GM21723 (cell line): ENCODE results near the gene SENP3.
A peak's percentile ranks its signal among the peaks of the same experiment; 100 is the strongest.

Experiments used
- ATAC-seq: cut with Tn5 transposase; IDR thresholded peaks from one replicate; pipeline ENCODE4 v1.9.1; 2021; ENCODE audit warnings: mild to moderate bottlenecking, moderate library complexity; ENCODE audit not compliant: unreplicated experiment

SENP3 gene

GRCh38 chr17:7575959-7576358 lies 14.2 kb downstream of the SENP3 start:
- no peak for ATAC-seq

- ATAC-seq: no peak
Measured at GRCh38 chr17:7576432-7576937, 14.8 kb downstream of the SENP3 start.

- no peak for ATAC-seq
Measured at GRCh38 chr17:7577327-7578199, 15.8 kb downstream of the SENP3 start.

- ATAC-seq: no peak
Measured at GRCh38 chr17:7579001-7579833, 17.5 kb downstream of the SENP3 start, which contains the start of gene CD68. Gene CD68 (plus strand): TSS chr17:7579638. CDS start chr17:7579678, 40 bp downstream.

GRCh38 chr17:7579834-7580603 lies 18.3 kb downstream of the SENP3 start:
- no peak for ATAC-seq

GRCh38 chr17:7580604-7581575 lies 19.2 kb downstream of the SENP3 start:
- no peak for ATAC-seq

GRCh38 chr17:7582396-7583252 lies 20.9 kb downstream of the SENP3 start:
- ATAC-seq: no peak

GRCh38 chr17:7583253-7584109 lies 21.8 kb downstream of the SENP3 start, which contains the start of gene MPDU1:
Gene MPDU1 (plus strand): TSS chr17:7583852. CDS start chr17:7583863, 11 bp downstream.
- ATAC-seq: peak; percentile 68

GRCh38 chr17:7586673-7587419 lies 25.1 kb downstream of the SENP3 start:
- ATAC-seq: no peak

- ATAC-seq: no peak
Measured at GRCh38 chr17:7587420-7588151, 25.9 kb downstream of the SENP3 start.

- no peak for ATAC-seq
Measured at GRCh38 chr17:7588553-7589203, 27.0 kb downstream of the SENP3 start.

GRCh38 chr17:7589204-7589868 lies 27.6 kb downstream of the SENP3 start:
- no peak for ATAC-seq

GRCh38 chr17:7589891-7590691 lies 28.4 kb downstream of the SENP3 start, which contains the start of gene SOX15:
Gene SOX15 (minus strand): TSS chr17:7590094. CDS start chr17:7589676, 418 bp downstream.
- no peak for ATAC-seq

- ATAC-seq: no peak
Measured at GRCh38 chr17:7590743-7591142, 29.0 kb downstream of the SENP3 start.
